CD14-positive monocyte (primary cell): ENCODE data around the gene CACNA1E. TPM values are rescaled to one million over a fixed set of nuclear protein-coding genes. Genes with fewer than 3 reads are reported as not detected.

ENCODE experiments used
- DNase-seq, 3 donors: peaks; one replicate each; pipeline ENCODE4 v3.0.0-alpha.2; 2011 to 2022
- H2AFZ ChIP-seq: 2 replicates; pipeline ENCODE4 v1.6.0; 2012; ENCODE audit warnings: mild to moderate bottlenecking, low read depth, low read length, inconsistent platforms; ENCODE audit not compliant: insufficient read depth, poor library complexity, severe bottlenecking
- H3K27ac ChIP-seq, 2 donors: 1 replicate in 1 of 2; 2 replicates in 1 of 2; pipeline ENCODE4 v1.5.1; 2012 to 2013; ENCODE audit warnings: low read length in 2 of 2, control low read depth in 1 of 2, inconsistent platforms in 1 of 2, low read depth in 1 of 2, mild to moderate bottlenecking in 1 of 2
- H3K27me3 ChIP-seq, 2 donors: one replicate each; pipeline versions ENCODE4 v1.6.0 to v1.6.1; 2011 to 2013; ENCODE audit warnings: low read length in 2 of 2; ENCODE audit not compliant: control insufficient read depth in 2 of 2, insufficient read depth in 2 of 2
- H3K36me3 ChIP-seq, 2 donors: replicated peaks in 1 of 2; 1 replicate in 1 of 2; 2 replicates in 1 of 2; pipeline versions ENCODE4 v1.5.1 to v1.6.1; 2012 to 2013; ENCODE audit warnings: low read length in 2 of 2, control low read depth in 1 of 2, inconsistent platforms in 1 of 2, mild to moderate bottlenecking in 1 of 2; ENCODE audit not compliant: insufficient read depth in 2 of 2, control insufficient read depth in 1 of 2
- H3K4me1 ChIP-seq, 2 donors: 1 replicate in 1 of 2; 2 replicates in 1 of 2; pipeline versions ENCODE4 v1.5.1 to v1.6.1; 2012 to 2013; ENCODE audit warnings: low read length in 2 of 2, control low read depth in 1 of 2, inconsistent platforms in 1 of 2, mild to moderate bottlenecking in 1 of 2, moderate library complexity in 1 of 2; ENCODE audit not compliant: insufficient read depth in 2 of 2, control insufficient read depth in 1 of 2
- H3K4me2 ChIP-seq: replicated peaks from 2 replicates; pipeline ENCODE3; 2012; ENCODE audit warnings: low read length, moderate library complexity, mild to moderate bottlenecking; ENCODE audit not compliant: poor library complexity, severe bottlenecking; ENCODE audit errors: extremely low read depth
- H3K4me3 ChIP-seq, 3 experiments: fragments of 200-600 bp in 1 of 3; sonication (generic) in 1 of 3; replicated peaks in 1 of 3; 1 replicate in 2 of 3; 2 replicates in 1 of 3; pipeline ENCODE4 v1.5.1; 2011 to 2013; ENCODE audit warnings: low read length in 3 of 3, mild to moderate bottlenecking in 3 of 3, control low read depth in 2 of 3, low read depth in 2 of 3, inconsistent platforms in 1 of 3, moderate library complexity in 1 of 3
- H3K79me2 ChIP-seq: 2 replicates; pipeline ENCODE4 v1.6.0; 2012; ENCODE audit warnings: mild to moderate bottlenecking, control low read depth, inconsistent platforms, low read length, moderate library complexity; ENCODE audit not compliant: insufficient read depth
- H3K9ac ChIP-seq: 2 replicates; pipeline ENCODE4 v1.6.0; 2017; ENCODE audit warnings: low read length, mild to moderate bottlenecking; ENCODE audit not compliant: insufficient read depth, poor library complexity, severe bottlenecking
- H3K9me3 ChIP-seq, 2 donors: replicated peaks in 1 of 2; 1 replicate in 1 of 2; 2 replicates in 1 of 2; pipeline versions ENCODE4 v1.5.1 to v1.6.1; 2012 to 2013; ENCODE audit warnings: low read length in 2 of 2, control low read depth in 1 of 2; ENCODE audit not compliant: control insufficient read depth in 1 of 2, insufficient read depth in 1 of 2
- H4K20me1 ChIP-seq: 2 replicates; pipeline ENCODE4 v1.6.0; 2012; ENCODE audit warnings: mild to moderate bottlenecking, low read length, control low read depth, moderate library complexity; ENCODE audit not compliant: insufficient read depth
- H3K27ac Mint-ChIP-seq, 7 donors: one replicate each; pipeline ENCODE4 v1.8.0; 2020; ENCODE audit warnings: mild to moderate bottlenecking in 7 of 7, mixed read lengths in 7 of 7, moderate library complexity in 6 of 7, inconsistent platforms in 2 of 7
- H3K27me3 Mint-ChIP-seq, 3 donors: one replicate each; pipeline ENCODE4 v1.8.0; 2021 to 2022; ENCODE audit warnings: low read depth in 3 of 3, mild to moderate bottlenecking in 3 of 3, mixed read lengths in 3 of 3, moderate library complexity in 3 of 3, inconsistent platforms in 1 of 3
- H3K36me3 Mint-ChIP-seq, 2 donors: one replicate each; pipeline ENCODE4 v1.8.0; 2020; ENCODE audit warnings: mixed read lengths in 2 of 2, inconsistent platforms in 1 of 2, mild to moderate bottlenecking in 1 of 2
- H3K4me1 Mint-ChIP-seq: one replicate; pipeline ENCODE4 v1.8.0; 2020; ENCODE audit warnings: mild to moderate bottlenecking, mixed read lengths
- H3K4me3 Mint-ChIP-seq, 2 donors: one replicate each; pipeline ENCODE4 v1.8.0; 2020; ENCODE audit warnings: mild to moderate bottlenecking in 2 of 2, mixed read lengths in 2 of 2, moderate library complexity in 1 of 2
- H3K9me3 Mint-ChIP-seq, 7 donors: one replicate each; pipeline ENCODE4 v1.8.0; 2020 to 2022; ENCODE audit warnings: mixed read lengths in 7 of 7, mild to moderate bottlenecking in 6 of 7, moderate library complexity in 6 of 7, inconsistent platforms in 2 of 7
- CTCF ChIP-seq: fragments of 200-600 bp; IDR thresholded peaks from one replicate; pipeline ENCODE4 v1.8.0; 2022; ENCODE audit warnings: antibody characterized with exemption, mild to moderate bottlenecking
- WGBS: methylation state at CpG from one replicate; pipeline ENCODE4 v1.1.5; 2013; ENCODE audit warnings: missing lambda C conversion rate; ENCODE audit not compliant: insufficient coverage; 5-methylcytosine and 5-hydroxymethylcytosine counted together
- intact Hi-C, 2 donors: fragments of 100-400 bp; cut with micrococcal nuclease; formaldehyde crosslinking; loops; one replicate each; pipeline versions ENCODE4 v1.15.0 to v1.15.1; 2023
- polyA plus RNA-seq, 3 donors: library from polyadenylated mRNA; depleted of rRNA in 1 of 3; unstranded in 2 of 3; stranded (reverse) in 1 of 3; fragments of 300-500 nt in 2 of 3; fragments of >200 nt in 1 of 3; fragmentation: Illumina TruSeq in 2 of 3; gene quantifications; 1 replicate in 2 of 3; 2 replicates in 1 of 3; pipeline ENCODE4 v1.2.3, GENCODE V29; 2012 to 2021

The CACNA1E gene
- polyA plus RNA-seq, 3 donors: 0.04 TPM; not detected in 2

GRCh38 chr1:181445436-181445835, 37.9 kb upstream of the CACNA1E start:
- H3K4me1 Mint-ChIP-seq: no peaks in the 10 kb centered on the region
- Histone ChIP-seq H3K4me1 (no peaks in the 10 kb centered on the region), H3K36me3 (no peaks in the 10 kb centered on the region), H3K9ac (no peak overlapping the region), H3K27ac (no peak overlapping the region), H3K4me2 (no peak overlapping the region), H3K4me3 (no peak overlapping the region), H3K79me2 (no peaks in the 10 kb centered on the region), H2AFZ (no peak overlapping the region), H4K20me1 (no peaks in the 10 kb centered on the region), H3K27me3 (no peaks in the 10 kb centered on the region), H3K9me3 (no peaks in the 10 kb centered on the region)
- no peak overlapping the region for H3K4me3 Mint-ChIP-seq
- TF ChIP-seq CTCF: no peak
- intact Hi-C loops: no loop called here
- no peak overlapping the region for H3K27ac Mint-ChIP-seq
- H3K36me3 Mint-ChIP-seq: no peaks in the 10 kb centered on the region
- H3K9me3 Mint-ChIP-seq: peaks cover 0 to 5% (median 0%) of the 10 kb centered on the region in 7 donors
- peaks cover 0 to 13% (median 4%) of the 10 kb centered on the region in 3 donors for H3K27me3 Mint-ChIP-seq
- no peak for DNase-seq

- Mint-ChIP-seq H3K36me3 (no peaks in the 10 kb centered on the region), H3K4me1 (no peaks in the 10 kb centered on the region), H3K4me3 (no peak overlapping the region), H3K27ac (no peak overlapping the region), H3K27me3 (peaks cover 0 to 10% (median 5%) of the 10 kb centered on the region in 3 donors), H3K9me3 (peaks cover 0 to 5% (median 2%) of the 10 kb centered on the region in 7 donors)
- intact Hi-C loops: no loop called here
- no peak for TF ChIP-seq CTCF
- Histone ChIP-seq H2AFZ (no peak overlapping the region), H3K27ac (no peak overlapping the region), H3K9me3 (no peaks in the 10 kb centered on the region), H3K36me3 (no peaks in the 10 kb centered on the region), H3K4me2 (no peak overlapping the region), H3K4me1 (no peaks in the 10 kb centered on the region), H4K20me1 (no peaks in the 10 kb centered on the region), H3K79me2 (no peaks in the 10 kb centered on the region), H3K4me3 (no peak overlapping the region), H3K27me3 (no peaks in the 10 kb centered on the region), H3K9ac (no peak overlapping the region)
- 82% methylated on average over 1 of the region's 3 CpGs for WGBS
- no peak for DNase-seq
Measured at GRCh38 chr1:181448461-181448860, 34.9 kb upstream of the CACNA1E start.
